KMS-11 (cell line): ENCODE measurements around the gene ZNF774.

Source experiments
- H2AFZ ChIP-seq: fragments of 200-600 bp; sonication (generic); 2 replicates; pipeline ENCODE4 v1.6.1; 2016; ENCODE audit warnings: antibody characterized with exemption, mixed run types, low read depth
- H3K27ac ChIP-seq: fragments of 200-600 bp; sonication (generic); 2 replicates; pipeline ENCODE4 v1.6.1; 2016; ENCODE audit warnings: mild to moderate bottlenecking, mixed run types
- H3K27me3 ChIP-seq: fragments of 200-600 bp; sonication (generic); 2 replicates; pipeline ENCODE4 v1.6.1; 2017; ENCODE audit warnings: mild to moderate bottlenecking, low read depth, mixed run types, moderate library complexity; ENCODE audit not compliant: insufficient read depth
- H3K36me3 ChIP-seq: fragments of 200-600 bp; sonication (generic); 2 replicates; pipeline ENCODE4 v1.6.1; 2017; ENCODE audit warnings: mild to moderate bottlenecking, mixed run types; ENCODE audit not compliant: insufficient read depth
- H3K4me1 ChIP-seq: fragments of 200-600 bp; sonication (generic); 2 replicates; pipeline ENCODE4 v1.6.1; 2016; ENCODE audit warnings: mild to moderate bottlenecking, low read depth, mixed run types; ENCODE audit not compliant: poor library complexity, severe bottlenecking
- H3K4me2 ChIP-seq: fragments of 200-600 bp; sonication (generic); 2 replicates; pipeline ENCODE4 v1.7.0; 2016; ENCODE audit warnings: mild to moderate bottlenecking, mixed run types
- H3K4me3 ChIP-seq: fragments of 200-600 bp; sonication (generic); IDR thresholded peaks from 2 replicates; pipeline ENCODE4 v1.6.1; 2017; ENCODE audit warnings: low read depth, low read length, mixed read lengths; ENCODE audit not compliant: insufficient read depth
- H3K79me2 ChIP-seq: fragments of 200-600 bp; sonication (generic); 2 replicates; pipeline ENCODE4 v1.6.1; 2016; ENCODE audit warnings: low read depth, mixed run types; ENCODE audit not compliant: insufficient read depth
- H3K9ac ChIP-seq: fragments of 200-600 bp; sonication (generic); 2 replicates; pipeline ENCODE4 v1.6.1; 2016; ENCODE audit warnings: mild to moderate bottlenecking, mixed run types
- H4K20me1 ChIP-seq: fragments of 200-600 bp; sonication (generic); 2 replicates; pipeline ENCODE4 v1.6.1; 2016; ENCODE audit warnings: mild to moderate bottlenecking, mixed run types; ENCODE audit not compliant: insufficient read depth
- CTCF ChIP-seq: fragments of 200-600 bp; sonication (generic); conservative IDR thresholded peaks from 2 replicates; pipeline ENCODE4 v1.6.1; 2017; ENCODE audit warnings: low read depth, mild to moderate bottlenecking, antibody characterized with exemption, low read length, moderate library complexity, mixed read lengths

ZNF774 gene

GRCh38 chr15:90367576-90367975 is 15.5 kb downstream of the ZNF774 start:
- Histone ChIP-seq H3K4me3 (no peak overlapping the region), H3K9ac (no peak overlapping the region), H3K4me2 (no peak overlapping the region), H4K20me1 (no peaks in the 10 kb centered on the region), H3K27me3 (no peaks in the 10 kb centered on the region), H3K4me1 (no peaks in the 10 kb centered on the region), H3K27ac (no peak overlapping the region), H3K79me2 (no peaks in the 10 kb centered on the region), H3K36me3 (no peaks in the 10 kb centered on the region), H2AFZ (no peak overlapping the region)
- TF ChIP-seq CTCF: no peak

DNA sequence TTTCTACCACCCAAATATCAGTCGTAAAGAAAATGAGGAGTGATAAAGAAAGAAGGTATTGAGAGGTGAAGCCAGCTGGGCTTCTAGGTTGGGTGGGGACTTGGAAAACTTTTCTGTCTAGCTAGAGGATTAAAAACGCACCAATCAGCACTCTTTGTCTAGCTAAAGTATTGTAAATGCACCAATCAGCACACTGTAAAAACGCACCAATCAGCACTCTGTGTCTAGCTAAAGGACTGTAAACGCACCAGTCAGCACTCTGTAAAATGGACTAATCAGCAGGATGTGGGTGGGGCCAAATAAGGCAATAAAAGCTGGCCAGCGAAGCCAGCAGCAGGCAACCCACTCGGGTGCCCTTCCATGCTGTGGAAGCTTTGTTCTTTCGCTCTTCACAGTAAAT is 23.0 kb downstream of the ZNF774 start:
- Histone ChIP-seq H3K9ac (no peak overlapping the region), H3K4me2 (no peak overlapping the region), H3K4me3 (no peak overlapping the region), H2AFZ (no peak overlapping the region), H3K27ac (no peak overlapping the region), H3K4me1 (no peaks in the 10 kb centered on the region), H4K20me1 (no peaks in the 10 kb centered on the region), H3K36me3 (no peaks in the 10 kb centered on the region), H3K79me2 (no peaks in the 10 kb centered on the region), H3K27me3 (no peaks in the 10 kb centered on the region)
- TF ChIP-seq CTCF: no peak

DNA sequence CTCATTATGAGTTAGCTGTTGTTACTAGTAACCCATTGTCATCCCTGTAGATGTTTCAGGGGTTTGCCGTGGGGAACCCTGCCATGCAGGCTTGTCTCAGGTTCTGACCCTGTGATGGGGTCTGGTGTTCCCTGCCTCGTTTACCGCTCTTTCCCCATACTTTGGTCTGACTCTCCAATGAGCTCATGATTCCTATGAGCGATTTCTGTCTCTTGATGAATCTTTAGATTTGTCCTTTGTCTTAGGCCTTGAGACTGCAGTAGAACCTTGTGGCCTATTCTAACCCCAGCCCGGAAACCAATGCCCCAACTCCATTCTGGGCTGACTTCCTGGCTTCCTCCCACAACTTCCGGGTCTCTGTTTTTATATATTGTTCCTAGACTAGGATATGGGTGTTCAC is 24.7 kb downstream of the ZNF774 start:
- Histone ChIP-seq H3K27me3 (no peaks in the 10 kb centered on the region), H3K4me1 (no peaks in the 10 kb centered on the region), H3K79me2 (no peaks in the 10 kb centered on the region), H4K20me1 (no peaks in the 10 kb centered on the region), H2AFZ (no peak overlapping the region), H3K36me3 (no peaks in the 10 kb centered on the region), H3K4me3 (no peak overlapping the region), H3K9ac (no peak overlapping the region), H3K27ac (no peak overlapping the region), H3K4me2 (no peak overlapping the region)
- TF ChIP-seq CTCF: no peak

DNA sequence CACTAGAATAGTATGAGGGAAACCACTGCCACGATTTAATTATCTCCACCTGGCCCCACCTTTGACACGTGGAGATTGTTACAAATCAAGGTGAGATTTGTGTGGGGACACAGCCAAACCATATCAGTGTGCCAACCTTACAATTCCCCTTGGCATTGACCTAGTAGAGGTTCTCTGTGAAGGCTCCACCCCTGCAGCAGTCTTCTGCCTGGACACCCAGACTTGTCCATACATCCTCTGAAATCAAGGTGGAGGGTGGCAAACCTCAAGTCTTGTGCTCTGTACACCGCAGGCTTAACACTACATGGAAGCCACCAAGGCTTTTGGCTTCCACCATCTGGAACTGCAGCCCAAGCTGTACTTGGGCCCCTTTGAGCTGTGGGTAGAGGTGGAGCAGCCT is 27.2 kb downstream of the ZNF774 start:
- Histone ChIP-seq H3K4me3 (no peak overlapping the region), H3K4me2 (no peak overlapping the region), H3K36me3 (no peaks in the 10 kb centered on the region), H3K27me3 (no peaks in the 10 kb centered on the region), H3K79me2 (no peaks in the 10 kb centered on the region), H3K27ac (no peak overlapping the region), H3K9ac (no peak overlapping the region), H4K20me1 (no peaks in the 10 kb centered on the region), H2AFZ (no peak overlapping the region), H3K4me1 (no peaks in the 10 kb centered on the region)
- no peak for TF ChIP-seq CTCF

GRCh38 chr15:90381515-90381914 is 29.4 kb downstream of the ZNF774 start:
- no peaks in the 10 kb centered on the region for H3K4me1 ChIP-seq
- no peak overlapping the region for H3K4me2 ChIP-seq
- H4K20me1 ChIP-seq: no peaks in the 10 kb centered on the region
- H3K79me2 ChIP-seq: no peaks in the 10 kb centered on the region
- H3K27ac ChIP-seq: no peak overlapping the region
- no peaks in the 10 kb centered on the region for H3K36me3 ChIP-seq
- H2AFZ ChIP-seq: no peak overlapping the region
- no peak overlapping the region for H3K4me3 ChIP-seq
- H3K9ac ChIP-seq: no peak overlapping the region
- no peak for TF ChIP-seq CTCF
- no peaks in the 10 kb centered on the region for H3K27me3 ChIP-seq
